GM11168 (cell line): ENCODE data around the gene ZMYND11.
"Not testable (repeated sequence)": the region's sequence is repeated elsewhere in the genome, so short reads cannot be mapped to it uniquely, and the experiment has no call there.

Experiments
- in situ Hi-C: fragments of 300-500 bp; cut with MboI; formaldehyde crosslinking; loops from one replicate; pipeline ENCODE4 v1.12.0; 2022; ENCODE audit warnings: low sequenced_read_pairs; ENCODE audit not compliant: unreplicated experiment

Gene ZMYND11

DNA sequence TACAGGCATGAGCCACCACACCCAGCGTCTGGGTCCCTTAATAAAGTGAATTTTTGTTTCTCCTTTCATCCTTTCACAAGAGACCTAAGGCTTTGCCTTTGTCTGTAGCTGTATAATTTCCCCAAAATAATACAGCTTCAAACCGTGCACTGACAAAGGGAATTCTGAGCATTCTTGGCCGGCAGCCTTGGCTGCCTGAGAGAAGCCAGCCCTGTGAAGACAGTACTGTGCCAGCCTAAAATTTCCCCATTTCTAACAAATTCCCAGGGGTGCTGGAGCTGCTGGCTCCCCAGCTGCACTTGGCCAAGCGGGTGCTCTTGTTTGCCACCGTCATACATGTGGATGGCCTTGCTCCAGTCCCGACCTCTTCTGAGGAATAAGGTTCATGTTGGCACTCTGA is 106.2 kb downstream of the ZMYND11 start:
- in situ Hi-C loops: no loop called here

DNA sequence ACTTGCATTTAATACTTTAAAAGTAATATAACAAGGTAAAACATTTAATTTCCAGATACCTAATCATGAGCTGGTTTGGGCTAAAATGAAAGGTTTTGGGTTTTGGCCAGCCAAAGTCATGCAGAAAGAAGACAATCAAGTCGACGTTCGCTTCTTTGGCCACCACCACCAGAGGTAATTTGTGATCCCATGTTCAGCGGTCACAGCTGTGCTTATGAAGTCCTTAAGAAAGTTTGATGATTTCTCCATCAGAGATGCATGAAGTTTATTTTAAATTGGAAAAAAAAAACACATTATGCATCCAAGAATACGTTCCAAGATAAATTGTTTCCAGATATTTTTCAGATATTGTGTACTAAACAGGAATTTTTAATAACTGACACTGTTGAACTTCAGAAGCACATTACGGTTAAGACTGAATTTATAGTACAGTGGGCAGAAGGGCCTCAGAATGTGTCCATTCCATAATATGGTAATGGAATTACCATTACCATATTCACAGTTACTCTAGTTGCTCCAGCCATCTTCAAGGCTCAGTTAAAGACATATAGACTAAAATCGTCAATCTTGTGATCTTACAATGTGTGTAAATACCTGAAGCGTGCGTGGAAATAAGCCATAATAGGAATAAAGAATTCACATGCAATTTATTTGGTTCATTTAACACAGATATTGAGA is 106.8 kb downstream of the ZMYND11 start:
- in situ Hi-C loops: no loop called here

DNA sequence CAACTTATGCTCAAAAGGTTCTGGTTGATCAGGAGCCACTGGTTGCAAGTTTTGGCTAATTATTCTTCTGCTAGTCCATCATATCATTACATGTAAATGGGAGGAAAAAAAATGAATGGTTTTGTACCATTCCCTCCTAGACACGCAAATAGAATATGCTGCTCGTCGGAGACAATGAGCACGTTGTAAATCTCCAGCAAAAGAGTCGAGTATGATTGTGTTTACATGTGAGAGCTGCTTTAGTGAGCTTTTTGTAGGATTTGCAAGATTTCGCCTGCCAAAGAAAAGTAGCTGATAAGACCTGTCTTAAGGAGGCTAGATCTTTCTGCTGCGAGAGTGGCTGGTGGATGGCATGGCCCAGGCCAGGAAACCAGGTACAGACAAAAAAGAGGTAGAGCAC is 109.0 kb downstream of the ZMYND11 start:
- in situ Hi-C loops: no loop called here

GRCh38 chr10:246431-246830 is 111.2 kb downstream of the ZMYND11 start:
- in situ Hi-C loops: no loop called here

DNA sequence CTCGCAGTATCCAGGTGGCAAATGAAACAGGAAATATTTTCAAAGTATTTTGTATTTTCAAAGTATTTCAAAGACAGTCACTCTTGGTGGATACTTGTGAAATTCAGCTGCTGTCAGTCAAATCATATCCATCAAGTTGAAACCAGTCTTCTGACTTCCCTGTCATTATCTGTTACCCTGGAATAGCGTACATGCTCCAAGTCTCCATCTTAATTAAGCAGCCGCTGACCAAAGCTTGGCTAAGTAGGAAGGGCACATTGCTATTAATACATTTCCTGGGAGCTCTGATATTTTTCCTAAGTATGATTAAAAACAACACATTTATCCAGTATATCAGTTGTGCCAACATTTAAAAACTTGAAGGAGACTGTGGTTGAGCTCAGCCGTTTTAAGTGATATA is 112.2 kb downstream of the ZMYND11 start:
- in situ Hi-C loops: no loop called here

- in situ Hi-C loops: no loop called here
Measured at GRCh38 chr10:248307-248706, 113.1 kb downstream of the ZMYND11 start.

DNA sequence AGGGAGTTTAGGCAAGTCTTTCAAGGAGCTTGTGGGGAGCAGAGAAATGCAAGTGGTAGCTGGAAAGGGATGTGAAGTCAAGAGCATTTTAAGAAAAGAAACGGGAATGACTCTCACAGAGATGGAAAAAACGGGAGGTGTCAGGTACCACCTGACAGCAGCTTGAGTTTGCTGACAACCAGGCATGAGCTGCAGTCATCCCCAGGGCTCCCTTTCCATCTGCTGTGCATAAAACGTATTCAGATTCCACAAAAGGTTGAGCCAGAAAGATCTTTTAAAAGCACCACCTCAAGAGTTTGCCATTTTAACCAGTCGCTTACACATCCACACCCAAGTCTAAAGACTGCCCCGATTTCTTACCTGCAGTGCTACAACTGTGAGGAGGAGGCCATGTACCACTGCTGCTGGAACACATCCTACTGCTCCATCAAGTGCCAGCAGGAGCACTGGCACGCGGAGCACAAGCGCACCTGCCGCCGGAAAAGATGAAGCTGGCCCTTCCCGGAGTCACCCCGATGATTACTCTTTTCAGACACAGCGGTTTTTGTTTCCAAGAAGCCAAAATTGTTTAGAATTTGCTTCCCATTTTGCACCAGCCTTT is 116.8 kb downstream of the ZMYND11 start:
- in situ Hi-C loops: no loop called here

DNA sequence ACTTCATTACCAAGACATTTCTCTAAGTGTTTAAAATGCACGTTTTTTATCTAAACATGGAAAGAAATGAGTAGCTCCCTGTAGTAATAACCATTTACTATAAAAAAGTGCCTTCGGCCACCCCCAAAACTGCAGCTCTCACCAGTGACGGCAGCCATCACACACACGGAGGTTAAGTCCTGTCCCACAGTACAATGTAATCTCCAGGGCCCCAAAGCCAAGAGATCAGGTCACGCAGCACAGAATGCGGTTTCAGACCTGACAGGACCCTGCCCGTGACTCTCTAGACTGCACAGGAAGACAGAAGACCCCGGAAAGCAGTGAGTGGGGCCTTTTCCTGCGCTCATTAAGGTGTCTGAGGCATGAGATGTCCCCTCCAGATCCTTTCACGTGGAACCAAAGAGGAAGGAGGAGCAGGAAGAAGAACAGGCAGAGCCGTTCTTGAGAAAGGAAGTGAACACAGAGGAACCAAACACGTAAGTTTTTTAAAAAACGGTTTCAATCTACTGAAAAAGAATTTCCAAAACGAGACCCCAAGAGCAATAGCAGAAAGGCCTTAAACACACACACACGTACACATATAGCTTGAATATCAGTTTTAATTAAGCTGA is 125.7 kb downstream of the ZMYND11 start:
- in situ Hi-C loops: no loop called here

- in situ Hi-C loops: not testable (repeated sequence)
Measured at GRCh38 chr10:264160-265073, 129.2 kb downstream of the ZMYND11 start.

GRCh38 chr10:265074-265440 is 129.8 kb downstream of the ZMYND11 start:
- in situ Hi-C loops: not testable (repeated sequence)

DNA sequence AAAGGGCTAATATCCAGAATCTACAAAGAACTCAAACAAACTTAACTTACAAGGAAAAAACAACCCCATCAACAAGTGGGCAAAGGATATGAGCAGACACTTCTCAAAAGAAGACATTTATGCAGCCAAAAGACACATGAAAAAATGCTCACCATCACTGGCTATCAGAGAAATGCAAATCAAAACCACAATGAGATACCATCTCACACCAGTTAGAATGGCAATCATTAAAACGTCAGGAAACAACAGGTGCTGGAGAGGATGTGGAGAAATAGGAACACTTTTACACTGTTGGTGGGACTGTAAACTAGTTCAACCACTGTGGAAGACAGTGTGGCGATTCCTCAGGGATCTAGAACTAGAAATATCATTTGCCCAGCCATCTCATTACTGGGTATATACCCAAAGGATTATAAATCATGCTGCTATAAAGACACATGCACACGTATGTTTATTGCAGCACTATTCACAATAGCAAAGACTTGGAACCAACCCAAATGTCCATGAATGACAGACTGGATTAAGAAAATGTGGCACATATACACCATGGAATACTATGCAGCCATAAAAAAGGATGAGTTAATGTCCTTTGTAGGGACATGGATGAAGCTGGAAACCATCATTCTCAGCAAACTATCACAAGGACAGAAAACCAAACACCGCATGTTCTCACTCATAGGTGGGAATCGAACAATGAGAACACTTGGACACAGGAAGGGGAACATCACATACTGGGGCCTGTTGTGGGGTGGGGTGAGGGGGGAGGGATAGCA is 130.7 kb downstream of the ZMYND11 start:
- in situ Hi-C loops: not testable (repeated sequence)

DNA sequence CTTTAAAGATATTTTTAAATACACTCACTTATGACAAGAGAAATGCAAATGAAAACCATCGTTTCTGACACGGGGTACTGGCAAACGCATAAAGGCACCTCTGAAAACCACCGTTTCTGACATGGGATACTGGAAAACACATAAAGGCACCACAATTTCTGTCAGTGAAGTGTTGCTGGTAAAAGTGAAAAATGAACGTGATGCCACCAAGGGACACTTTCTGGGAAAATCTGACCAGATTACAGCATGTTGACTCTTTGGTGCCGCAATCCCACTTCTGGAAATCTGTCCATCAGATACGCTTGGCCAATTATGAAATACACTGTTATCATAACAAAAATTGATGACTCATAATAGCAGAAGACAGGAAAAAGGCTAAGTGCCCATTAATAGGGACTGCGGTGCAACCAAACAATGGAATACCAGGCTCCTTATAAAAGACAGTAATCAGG is 131.7 kb downstream of the ZMYND11 start:
- in situ Hi-C loops: no loop called here

DNA sequence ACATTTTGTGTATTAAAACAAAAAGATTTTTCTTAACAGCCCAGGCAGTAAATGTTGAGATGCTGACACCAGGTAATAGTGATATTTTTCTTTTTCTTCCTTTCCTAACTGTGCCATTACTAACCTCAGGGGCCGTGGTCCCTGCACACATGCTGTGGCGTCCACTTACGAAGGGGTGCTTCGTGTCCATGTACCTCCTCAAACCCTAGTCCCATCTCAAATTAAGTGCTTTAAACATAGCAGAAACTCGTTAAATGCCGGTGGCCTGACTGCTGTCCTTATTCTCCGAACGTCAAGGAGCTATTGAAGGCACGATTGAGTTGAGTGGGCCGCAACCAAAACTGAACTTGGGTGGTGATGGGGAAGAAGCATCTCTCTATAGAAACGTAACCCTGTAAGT is 132.4 kb downstream of the ZMYND11 start:
- in situ Hi-C loops: no loop called here

DNA sequence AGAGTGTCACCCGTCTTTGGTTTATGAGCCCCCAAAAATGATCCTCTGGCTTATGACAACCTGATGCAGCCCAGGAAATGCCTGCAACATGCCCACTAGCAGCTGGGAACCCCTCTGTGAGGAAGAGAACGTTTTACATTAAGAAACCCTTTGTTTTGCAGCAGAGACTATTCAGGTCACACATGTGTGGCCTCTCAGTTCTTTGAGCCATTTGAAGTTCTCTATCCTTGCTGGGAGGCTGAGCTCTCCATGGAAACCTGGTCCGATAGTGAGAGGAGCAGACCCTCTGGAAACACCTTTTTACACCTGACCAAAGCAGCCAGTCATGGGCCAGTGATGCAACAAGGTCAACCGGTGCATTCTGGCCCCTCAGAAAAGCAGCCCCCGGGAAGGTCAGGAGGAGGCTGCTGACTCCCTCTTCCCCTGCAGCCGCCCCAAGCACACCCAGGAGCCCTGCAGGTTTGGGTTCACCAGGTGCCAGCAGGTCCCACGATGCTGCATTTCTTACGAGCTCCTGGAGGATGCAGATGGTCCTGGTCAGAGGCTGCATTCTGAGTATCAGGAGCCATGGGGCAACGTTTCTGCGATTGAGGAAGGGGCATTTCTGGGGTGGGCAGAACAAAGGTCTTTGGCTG is 134.3 kb downstream of the ZMYND11 start:
- in situ Hi-C loops: no loop called here

DNA sequence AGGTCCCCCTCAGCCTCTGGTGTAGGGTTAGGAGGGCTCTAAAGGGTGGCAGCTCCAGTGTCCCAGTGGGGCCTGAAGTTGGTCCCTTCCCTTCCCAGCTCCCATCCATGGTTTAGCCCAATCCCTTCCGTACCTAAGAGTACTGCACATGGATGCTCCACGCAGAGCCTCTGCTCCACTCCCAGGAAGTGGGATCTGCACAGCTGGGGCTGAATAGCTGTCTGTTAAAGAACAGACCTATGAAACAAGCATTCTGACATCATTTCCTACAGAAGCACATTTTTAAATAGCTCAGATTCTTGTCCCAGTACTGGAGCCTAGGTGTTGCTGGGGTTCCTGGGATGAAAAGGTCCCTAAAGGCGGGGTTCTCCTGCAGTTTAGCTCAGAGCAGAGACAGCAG is 135.9 kb downstream of the ZMYND11 start:
- in situ Hi-C loops: no loop called here

GRCh38 chr10:271722-272121 is 136.5 kb downstream of the ZMYND11 start:
- in situ Hi-C loops: no loop called here

- in situ Hi-C loops: no loop called here
Measured at GRCh38 chr10:273088-273487, 137.8 kb downstream of the ZMYND11 start.

- in situ Hi-C loops: no loop called here
Measured at GRCh38 chr10:274866-275265, 139.6 kb downstream of the ZMYND11 start.

- in situ Hi-C loops: no loop called here
Measured at GRCh38 chr10:275680-276079, 140.4 kb downstream of the ZMYND11 start.

- in situ Hi-C loops: no loop called here
Measured at GRCh38 chr10:277963-278362, 142.7 kb downstream of the ZMYND11 start.
